D721Med (cell line): ENCODE data around the gene FBN3.

ENCODE experiments used
- DNase-seq: peaks from one replicate; pipeline ENCODE4 v3.0.0; 2011; ENCODE audit warnings: low spot score; ENCODE audit not compliant: insufficient read length
- FAIRE-seq: peaks from 2 replicates; lab custom pipeline; 2011; peaks lifted over from hg19 to GRCh38; lab: Jason Lieb, UNC
- TF ChIP-seq, protein P1 (sequence below): IDR thresholded peaks from 2 replicates; pipeline ENCODE4 v1.5.1; 2012; ENCODE audit warnings: mild to moderate bottlenecking, control low read depth; ENCODE audit not compliant: insufficient read depth; ENCODE audit errors: missing control alignments

FBN3 gene

DNA sequence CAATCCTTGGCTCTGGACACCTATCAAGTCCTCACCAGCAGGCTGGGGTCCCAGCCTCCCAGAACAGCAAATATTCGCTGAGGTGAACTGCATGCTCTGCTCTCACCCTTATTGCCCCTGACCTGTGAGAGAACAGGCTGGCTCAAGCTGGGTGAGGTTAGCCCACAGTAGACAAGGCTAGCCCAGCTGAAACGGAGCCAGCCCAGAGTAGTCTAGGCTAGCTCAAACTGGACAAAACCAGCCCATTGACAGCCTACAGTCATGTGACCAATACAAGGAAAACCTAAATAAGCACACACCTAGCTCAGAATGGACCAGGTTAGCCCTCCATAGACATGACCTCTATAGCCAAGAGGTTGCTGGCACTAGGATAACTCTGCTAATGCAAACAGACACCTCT lies 58.4 kb downstream of the FBN3 start:
- TF ChIP-seq, protein P1, sequence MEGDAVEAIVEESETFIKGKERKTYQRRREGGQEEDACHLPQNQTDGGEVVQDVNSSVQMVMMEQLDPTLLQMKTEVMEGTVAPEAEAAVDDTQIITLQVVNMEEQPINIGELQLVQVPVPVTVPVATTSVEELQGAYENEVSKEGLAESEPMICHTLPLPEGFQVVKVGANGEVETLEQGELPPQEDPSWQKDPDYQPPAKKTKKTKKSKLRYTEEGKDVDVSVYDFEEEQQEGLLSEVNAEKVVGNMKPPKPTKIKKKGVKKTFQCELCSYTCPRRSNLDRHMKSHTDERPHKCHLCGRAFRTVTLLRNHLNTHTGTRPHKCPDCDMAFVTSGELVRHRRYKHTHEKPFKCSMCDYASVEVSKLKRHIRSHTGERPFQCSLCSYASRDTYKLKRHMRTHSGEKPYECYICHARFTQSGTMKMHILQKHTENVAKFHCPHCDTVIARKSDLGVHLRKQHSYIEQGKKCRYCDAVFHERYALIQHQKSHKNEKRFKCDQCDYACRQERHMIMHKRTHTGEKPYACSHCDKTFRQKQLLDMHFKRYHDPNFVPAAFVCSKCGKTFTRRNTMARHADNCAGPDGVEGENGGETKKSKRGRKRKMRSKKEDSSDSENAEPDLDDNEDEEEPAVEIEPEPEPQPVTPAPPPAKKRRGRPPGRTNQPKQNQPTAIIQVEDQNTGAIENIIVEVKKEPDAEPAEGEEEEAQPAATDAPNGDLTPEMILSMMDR = no peak
- FAIRE-seq = no peak
- no peak for DNase-seq

DNA sequence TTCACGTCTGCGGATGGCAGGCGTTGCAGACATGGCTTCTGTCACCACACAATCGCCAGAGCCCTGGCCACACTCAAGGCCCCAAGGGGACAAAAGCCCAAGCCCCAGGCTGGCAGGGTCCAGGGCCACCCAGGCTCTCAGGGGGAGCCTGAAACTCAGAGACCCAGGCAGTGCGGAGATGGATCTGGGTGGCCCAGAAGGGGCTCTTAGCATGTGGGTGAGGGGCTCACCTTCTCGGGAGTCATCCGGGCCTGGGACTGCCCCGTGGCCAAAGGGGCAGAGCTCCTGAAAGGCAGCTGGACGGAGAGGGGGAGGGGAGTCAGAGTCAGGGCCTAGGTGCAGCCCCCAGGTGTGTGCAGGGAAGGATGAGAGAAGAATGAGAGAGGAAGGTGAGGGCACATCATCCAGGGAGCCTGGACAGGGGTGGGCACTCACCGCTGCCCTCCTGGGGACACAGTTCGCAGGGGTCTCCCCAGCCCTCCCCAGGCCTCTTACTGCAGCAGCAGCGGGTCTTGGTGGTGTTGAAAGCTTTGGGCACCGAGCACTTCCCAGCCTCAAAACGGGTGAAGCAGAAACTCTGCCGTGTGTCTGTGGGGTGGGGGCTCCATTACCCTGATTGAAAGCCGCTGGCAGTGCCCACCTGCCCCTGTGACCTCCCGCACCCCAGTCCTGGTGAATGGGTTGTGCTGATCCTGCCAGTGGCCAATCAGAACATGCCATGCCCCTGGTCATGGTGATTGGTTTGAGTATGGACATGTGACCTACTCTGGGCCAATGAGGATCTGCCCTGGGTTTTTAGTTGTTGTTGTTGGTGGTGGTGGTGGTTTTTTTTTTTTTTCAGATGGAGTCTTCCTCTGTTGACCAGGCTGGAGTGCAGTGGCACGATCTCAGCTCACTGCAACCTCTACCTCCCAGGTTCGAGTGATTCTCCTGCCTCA lies 59.5 kb downstream of the FBN3 start:
- TF ChIP-seq, protein P1 = no peak
- no peak for FAIRE-seq
- DNase-seq = no peak

DNA sequence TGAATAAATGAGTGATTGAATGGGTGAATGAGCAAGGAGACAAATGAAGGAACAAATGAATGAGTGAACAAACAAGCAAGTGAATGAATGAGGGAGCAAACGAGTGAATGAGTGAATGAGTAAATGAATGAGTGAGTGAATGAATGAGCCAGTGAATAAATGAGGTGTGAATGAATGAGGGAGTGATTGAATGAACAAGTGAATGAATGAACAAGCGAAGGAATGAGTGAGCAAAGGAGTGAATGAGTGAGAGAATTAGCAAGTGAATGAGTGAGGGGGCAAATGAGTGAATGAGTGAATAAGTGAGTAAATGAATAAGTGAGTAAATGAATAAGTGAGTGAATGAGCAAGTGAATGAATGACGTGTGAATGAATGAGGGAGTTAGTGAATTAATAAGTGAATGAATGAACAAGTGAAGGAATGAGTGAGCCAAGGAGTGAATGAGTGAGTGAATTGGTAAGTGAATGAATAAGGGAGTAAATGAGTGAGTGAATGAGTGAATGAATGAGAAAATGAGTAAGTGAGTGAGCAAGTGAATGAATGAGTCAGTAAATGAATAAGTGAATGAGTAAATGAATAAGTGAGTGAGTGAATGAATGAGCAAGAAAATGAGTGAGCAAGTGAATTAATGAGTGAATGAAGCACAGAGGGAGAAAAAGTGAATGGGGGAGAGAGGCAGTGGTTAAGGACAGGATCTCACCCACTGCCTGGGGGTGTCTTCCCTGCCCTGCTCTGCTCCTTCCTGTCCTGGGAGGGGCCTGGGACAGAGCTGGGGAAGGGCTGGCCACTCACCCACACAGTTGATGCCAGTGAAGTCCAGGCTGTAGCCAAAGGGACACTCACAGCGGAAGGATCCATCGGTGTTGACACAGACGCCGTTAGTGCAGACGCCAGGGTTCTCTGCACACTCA lies 60.4 kb downstream of the FBN3 start:
- FAIRE-seq = no peak
- DNase-seq = no peak
- TF ChIP-seq, protein P1 = no peak

DNA sequence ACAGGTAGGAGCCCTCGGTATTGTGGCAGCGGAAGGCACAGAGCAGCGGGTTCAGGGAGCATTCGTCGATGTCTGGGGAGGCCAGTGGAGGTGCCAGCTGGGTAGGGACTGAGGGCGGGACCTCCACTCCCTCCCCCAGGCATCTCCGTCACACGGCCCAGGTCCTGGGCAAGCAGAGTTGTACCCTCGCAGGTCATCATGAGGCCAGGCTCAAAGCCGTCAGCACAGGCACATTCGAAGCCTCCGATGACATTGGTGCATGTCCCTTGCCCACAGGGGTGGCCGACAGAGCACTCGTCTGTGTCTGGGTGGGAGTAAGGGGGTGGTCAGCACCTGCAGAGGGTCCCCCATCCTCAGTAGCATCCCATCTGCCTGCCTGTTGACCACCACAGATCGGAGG lies 61.5 kb downstream of the FBN3 start:
- no peak for DNase-seq
- TF ChIP-seq, protein P1 = no peak
- FAIRE-seq = no peak

DNA sequence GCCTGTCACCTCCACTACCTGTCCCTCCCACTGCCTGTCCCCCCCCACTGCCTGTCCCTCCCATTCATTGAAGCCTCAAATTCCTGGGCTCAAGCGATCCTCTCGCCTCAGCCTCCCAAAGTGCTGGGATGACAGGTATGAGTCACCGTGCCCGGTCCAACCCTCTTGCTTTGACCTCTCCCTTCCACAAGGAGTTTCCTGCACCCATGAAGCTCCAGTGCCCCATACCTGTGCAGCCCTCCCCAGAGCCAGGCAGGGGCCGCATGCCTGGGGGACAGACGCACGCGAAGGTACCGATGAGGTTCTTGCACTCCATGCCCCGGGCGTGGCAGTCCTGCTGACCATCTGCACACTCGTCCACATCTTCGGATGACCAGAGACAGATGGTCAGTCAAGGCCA lies 62.5 kb downstream of the FBN3 start:
- TF ChIP-seq, protein P1 = no peak

DNA sequence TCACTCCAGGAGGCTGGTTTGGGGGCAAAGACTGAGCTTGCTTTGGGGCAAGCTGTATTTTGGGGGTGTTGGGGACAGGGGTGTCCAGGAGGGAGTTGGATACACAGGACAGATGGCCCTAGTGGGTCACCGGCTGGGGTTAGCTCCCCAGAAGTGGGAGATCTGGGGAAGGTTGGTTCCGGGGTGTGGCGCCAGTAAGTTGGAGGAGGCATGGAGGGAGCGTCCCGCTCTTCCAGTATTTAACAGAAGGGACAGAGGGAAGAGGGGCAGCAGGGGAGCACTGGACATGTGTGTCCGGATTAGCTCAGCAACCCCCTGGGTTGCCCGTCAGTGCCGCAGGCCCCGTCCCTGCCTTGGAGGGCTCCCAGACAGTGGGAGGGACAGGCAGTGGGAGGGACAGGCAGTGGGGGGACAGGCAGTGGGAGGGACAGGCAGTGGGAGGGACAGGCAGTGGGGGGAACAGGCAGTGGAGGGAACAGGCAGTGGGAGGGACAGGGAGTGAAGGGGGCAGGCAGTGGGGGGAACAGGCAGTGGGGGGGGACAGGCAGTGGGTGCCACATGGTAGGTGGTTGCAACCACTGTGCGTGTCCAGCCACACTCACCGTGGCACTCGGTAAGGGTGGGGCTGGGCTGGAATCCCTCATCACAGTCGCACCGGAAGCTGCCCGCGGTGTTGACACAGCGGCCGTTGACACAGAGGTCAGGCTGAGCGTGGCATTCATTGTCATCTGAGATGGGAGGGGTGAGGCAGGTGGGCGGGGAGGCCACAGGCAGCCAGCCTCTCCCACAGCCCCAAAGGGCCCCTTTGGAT lies 63.6 kb downstream of the FBN3 start:
- no peak for FAIRE-seq

More for the DNA sequence above, 62.5 kb downstream of the FBN3 start:
- DNase-seq (no peak), FAIRE-seq (no peak)

More for the DNA sequence above, 63.6 kb downstream of the FBN3 start:
- TF ChIP-seq, protein P1 = no peak
- DNase-seq = no peak
